H9 (cell line): ENCODE data around the gene NDUFS2. TPM values are rescaled to one million over a fixed set of nuclear protein-coding genes. Genes with fewer than 3 reads are reported as not detected.
A peak's percentile ranks its signal among the peaks of the same experiment; 100 is the strongest.

ENCODE experiments used
- DNase-seq: peaks from one replicate; pipeline ENCODE4 v3.0.0-alpha.2; 2017
- H2AFZ ChIP-seq: one replicate; pipeline ENCODE4 v1.6.1; 2013; ENCODE audit warnings: mild to moderate bottlenecking, low read length, control low read depth, moderate library complexity
- H2AK5ac ChIP-seq: 2 replicates; pipeline ENCODE4 v1.6.1; 2013; ENCODE audit warnings: low read length, control low read depth, mixed read lengths; ENCODE audit not compliant: insufficient read length
- H2BK120ac ChIP-seq: one replicate; pipeline ENCODE4 v1.6.1; 2013; ENCODE audit warnings: low read depth, mild to moderate bottlenecking, low read length, control low read depth, inconsistent platforms; ENCODE audit not compliant: poor library complexity, severe bottlenecking
- H2BK12ac ChIP-seq: 2 replicates; pipeline ENCODE4 v1.6.1; 2013; ENCODE audit warnings: low read length, control low read depth, mixed read lengths, low read depth; ENCODE audit not compliant: insufficient read length
- H2BK15ac ChIP-seq: 2 replicates; pipeline ENCODE4 v1.6.1; 2013; ENCODE audit warnings: low read depth, low read length, control low read depth
- H2BK20ac ChIP-seq: one replicate; pipeline ENCODE4 v1.6.1; 2013; ENCODE audit warnings: low read depth, mild to moderate bottlenecking, low read length, control low read depth, inconsistent platforms; ENCODE audit not compliant: poor library complexity, severe bottlenecking
- H2BK5ac ChIP-seq: 2 replicates; pipeline ENCODE4 v1.6.1; 2013; ENCODE audit warnings: low read length, control low read depth, mixed read lengths; ENCODE audit not compliant: insufficient read length
- H3K14ac ChIP-seq: 2 replicates; pipeline ENCODE4 v1.6.1; 2013; ENCODE audit warnings: low read length, control low read depth; ENCODE audit not compliant: insufficient read depth
- H3K18ac ChIP-seq: 2 replicates; pipeline ENCODE4 v1.6.1; 2013; ENCODE audit warnings: low read depth, mild to moderate bottlenecking, mixed read lengths, low read length, control low read depth; ENCODE audit not compliant: insufficient read length
- H3K23ac ChIP-seq: 2 replicates; pipeline ENCODE4 v1.6.1; 2013; ENCODE audit warnings: low read length, control low read depth, mixed read lengths, low read depth; ENCODE audit not compliant: insufficient read length
- H3K23me2 ChIP-seq: 2 replicates; pipeline ENCODE4 v1.6.1; 2013; ENCODE audit warnings: low read depth, mild to moderate bottlenecking, mixed read lengths, low read length, control low read depth; ENCODE audit not compliant: insufficient read length, poor library complexity, severe bottlenecking
- H3K27ac ChIP-seq: 2 replicates; pipeline ENCODE4 v1.5.1; 2013; ENCODE audit warnings: low read length, control low read depth, mixed read lengths, low read depth; ENCODE audit not compliant: insufficient read length
- H3K27me3 ChIP-seq: 2 replicates; pipeline ENCODE4 v1.6.1; 2013; ENCODE audit warnings: low read length, control low read depth, inconsistent platforms; ENCODE audit not compliant: insufficient read depth
- H3K4ac ChIP-seq: 2 replicates; pipeline ENCODE4 v1.6.1; 2013; ENCODE audit warnings: low read depth, mild to moderate bottlenecking, control low read depth, inconsistent platforms, low read length, moderate library complexity
- H3K4me1 ChIP-seq: 2 replicates; pipeline ENCODE4 v1.6.1; 2013; ENCODE audit warnings: low read length, control low read depth, inconsistent platforms; ENCODE audit not compliant: insufficient read depth
- H3K4me2 ChIP-seq: 2 replicates; pipeline ENCODE4 v1.6.1; 2013; ENCODE audit warnings: low read length, control low read depth, mixed read lengths; ENCODE audit not compliant: insufficient read length, insufficient read depth
- H3K56ac ChIP-seq: 2 replicates; pipeline ENCODE4 v1.6.1; 2013; ENCODE audit warnings: low read depth, mild to moderate bottlenecking, mixed read lengths, low read length, control low read depth; ENCODE audit not compliant: insufficient read length
- H3K79me1 ChIP-seq: 2 replicates; pipeline ENCODE4 v1.6.1; 2013; ENCODE audit warnings: low read depth, mild to moderate bottlenecking, moderate library complexity, low read length, control low read depth, inconsistent platforms; ENCODE audit not compliant: insufficient read depth, poor library complexity, severe bottlenecking
- H3K79me2 ChIP-seq: 2 replicates; pipeline ENCODE4 v1.6.1; 2013; ENCODE audit warnings: low read length, control low read depth, inconsistent platforms; ENCODE audit not compliant: insufficient read depth
- H3K9ac ChIP-seq: 2 replicates; pipeline ENCODE4 v1.6.1; 2013; ENCODE audit warnings: low read length, control low read depth, mixed read lengths; ENCODE audit not compliant: insufficient read length; ENCODE audit errors: extremely low read depth
- H3K9me3 ChIP-seq: one replicate; pipeline ENCODE4 v1.6.1; 2013; ENCODE audit warnings: low read depth, low read length, inconsistent platforms; ENCODE audit not compliant: control insufficient read depth
- H3T11ph ChIP-seq: one replicate; pipeline ENCODE4 v1.6.1; 2013; ENCODE audit warnings: mild to moderate bottlenecking, low read length, control low read depth, inconsistent platforms
- H4K20me1 ChIP-seq: one replicate; pipeline ENCODE4 v1.6.1; 2013; ENCODE audit not compliant: control insufficient read depth, insufficient read length, insufficient read depth
- H4K5ac ChIP-seq: 2 replicates; pipeline ENCODE4 v1.6.1; 2013; ENCODE audit warnings: low read depth, mild to moderate bottlenecking, mixed read lengths, low read length, control low read depth; ENCODE audit not compliant: insufficient read length
- H4K8ac ChIP-seq: replicated peaks from 2 replicates; pipeline ENCODE4 v1.6.1; 2013; ENCODE audit warnings: low read length, control low read depth, mixed read lengths, low read depth; ENCODE audit not compliant: insufficient read length
- H4K91ac ChIP-seq: 2 replicates; pipeline ENCODE4 v1.6.1; 2013; ENCODE audit warnings: low read depth, mild to moderate bottlenecking, moderate library complexity, mixed read lengths, low read length, control low read depth; ENCODE audit not compliant: insufficient read length
- H3K27ac Mint-ChIP-seq, 3 experiments: 2 replicates in 2 of 3; 3 replicates in 1 of 3; pipeline ENCODE4 v1.8.0; 2020 to 2021; ENCODE audit warnings: mixed read lengths in 3 of 3, mild to moderate bottlenecking in 1 of 3, moderate library complexity in 1 of 3
- H3K27me3 Mint-ChIP-seq: 2 replicates; pipeline ENCODE4 v1.8.0; 2021; ENCODE audit warnings: low read depth, mild to moderate bottlenecking, moderate library complexity, mixed read lengths
- H3K36me3 Mint-ChIP-seq, 3 experiments: 2 replicates in 2 of 3; 3 replicates in 1 of 3; pipeline ENCODE4 v1.8.0; 2020 to 2021; ENCODE audit warnings: low read depth in 3 of 3, mixed read lengths in 3 of 3; ENCODE audit not compliant: insufficient read depth in 1 of 3
- H3K4me1 Mint-ChIP-seq, 2 experiments: 2 replicates each; pipeline ENCODE4 v1.8.0; 2020; ENCODE audit warnings: mixed read lengths in 2 of 2
- H3K4me3 Mint-ChIP-seq, 2 experiments: 2 replicates in 1 of 2; 3 replicates in 1 of 2; pipeline ENCODE4 v1.8.0; 2020 to 2021; ENCODE audit warnings: mild to moderate bottlenecking in 2 of 2, mixed read lengths in 2 of 2, moderate library complexity in 1 of 2
- H3K9me3 Mint-ChIP-seq, 2 experiments: 2 replicates in 1 of 2; 3 replicates in 1 of 2; pipeline ENCODE4 v1.8.0; 2020; ENCODE audit warnings: mild to moderate bottlenecking in 2 of 2, mixed read lengths in 2 of 2, moderate library complexity in 1 of 2
- CTCF ChIP-seq: fragments of 200-600 bp; sonication (generic); conservative IDR thresholded peaks from 3 replicates; pipeline ENCODE4 v1.8.0; 2021; ENCODE audit warnings: antibody characterized with exemption, mild to moderate bottlenecking
- WGBS: extraction: QIAGEN DNeasy Blood & Tissue Kit; methylation state at CpG from one replicate; pipeline ENCODE4 v1.1.7; 2013; ENCODE audit warnings: missing lambda C conversion rate, low lambda C conversion rate, mixed read lengths; ENCODE audit not compliant: insufficient read length; ENCODE audit errors: extremely low coverage; 5-methylcytosine and 5-hydroxymethylcytosine counted together
- total RNA-seq: library from RNA; stranded (reverse); gene quantifications from 2 replicates; pipeline ENCODE4 v1.2.1, GENCODE V29; 2021

Gene NDUFS2
- total RNA-seq, 1 experiment from 2014 or later: 84.5 TPM

GRCh38 chr1:161165742-161166668 lies 36.2 kb upstream of the NDUFS2 start, which contains the start of gene PPOX:
Gene PPOX (plus strand): TSS chr1:161166426. CDS start chr1:161166848, 422 bp downstream.
- no peaks in the 10 kb centered on the region for H3K9me3 Mint-ChIP-seq
- H3K23me2 ChIP-seq: peaks cover 11% of the 10 kb centered on the region
- H4K91ac ChIP-seq: no peak within 1 kb of the TSS
- H3T11ph ChIP-seq: no peak within 1 kb of the TSS
- no peaks in the 10 kb centered on the region for H3K79me2 ChIP-seq
- H4K5ac ChIP-seq: no peak within 1 kb of the TSS
- no peak within 1 kb of the TSS for H3K23ac ChIP-seq
- peak within 1 kb of the TSS; percentile 32; the same call in 1 of the 2 replicates for H3K14ac ChIP-seq
- WGBS: no CpG with 5 or more reads among the region's 54 CpGs
- H3K9me3 ChIP-seq: no peaks in the 10 kb centered on the region
- no peak within 1 kb of the TSS for H2AK5ac ChIP-seq
- H3K56ac ChIP-seq: no peak within 1 kb of the TSS
- H2BK120ac ChIP-seq: no peak within 1 kb of the TSS
- H3K4me2 ChIP-seq: peak within 1 kb of the TSS; percentile 70
- no peaks in the 10 kb centered on the region; the same call in 1 of the 2 replicates for H3K27me3 Mint-ChIP-seq
- H3K36me3 Mint-ChIP-seq: peaks cover 24 to 62% (median 54%) of the 10 kb centered on the region in 3 experiments
- TF ChIP-seq CTCF: peak; percentile 60
- peaks cover 17 to 22% of the 10 kb centered on the region in 2 experiments for H3K4me1 Mint-ChIP-seq
- H2BK20ac ChIP-seq: no peak within 1 kb of the TSS
- peak within 1 kb of the TSS; percentile 79 to 98 (median 97) for H3K27ac Mint-ChIP-seq
- peak; percentile 99 for DNase-seq
- H3K18ac ChIP-seq: peak within 1 kb of the TSS; percentile 84
- H2BK5ac ChIP-seq: no peak within 1 kb of the TSS
- no peak within 1 kb of the TSS for H2BK12ac ChIP-seq
- H4K20me1 ChIP-seq: no peaks in the 10 kb centered on the region
- no peaks in the 10 kb centered on the region for H3K27me3 ChIP-seq
- H4K8ac ChIP-seq: no peak within 1 kb of the TSS
- no peaks in the 10 kb centered on the region for H3K79me1 ChIP-seq
- no peak within 1 kb of the TSS for H2AFZ ChIP-seq
- H3K4ac ChIP-seq: no peak within 1 kb of the TSS
- H3K9ac ChIP-seq: peak within 1 kb of the TSS; percentile 64
- H3K4me3 Mint-ChIP-seq: peak within 1 kb of the TSS; percentile 90
- H2BK15ac ChIP-seq: no peak within 1 kb of the TSS
- no peaks in the 10 kb centered on the region for H3K4me1 ChIP-seq
- H3K27ac ChIP-seq: no peak within 1 kb of the TSS
